Muscle of back (tissue), 13 donors: ENCODE data around the gene TAOK3. TPM values are rescaled to one million over a fixed set of nuclear protein-coding genes. Genes with fewer than 3 reads are reported as not detected.
"Not testable (repeated sequence)": the region's sequence is repeated elsewhere in the genome, so short reads cannot be mapped to it uniquely, and the experiment has no call there.

Experiments
- DNase-seq, 3 donors: peaks; one replicate each; pipeline versions ENCODE4 v3.0.0 to v3.0.0-alpha.2; 2013
- long read RNA-seq, 9 donors: transcript quantifications; one replicate each; lab custom pipeline, GENCODE V29; 2026
- polyA plus RNA-seq, 10 donors: library from polyadenylated mRNA; unstranded; fragments of 120-200 nt; gene quantifications; one replicate each; pipeline ENCODE4 v1.2.1, GENCODE V29; 2013; ENCODE audit not compliant: insufficient read length in 10 of 10

TAOK3 gene
- 10 to 100 TPM; 13.6 to 24.5 (median 19.7) TPM for polyA plus RNA-seq
- long read RNA-seq, donor 1, full-length matches to known transcripts = 1 of 1 reads
- long read RNA-seq, donor 1, partial matches to known transcripts = 0 of 1 reads
- long read RNA-seq, donor 1, other reads (novel, unspliced or antisense) = 0 of 1 reads
- long read RNA-seq, donor 2, partial matches to known transcripts = 26 of 28 reads
- long read RNA-seq, donor 2, other reads (novel, unspliced or antisense) = 0 of 28 reads
- long read RNA-seq, donor 3 = 0 reads
- long read RNA-seq, donor 4 = 0 reads
- long read RNA-seq, donor 5, partial matches to known transcripts = 0 of 7 reads
- long read RNA-seq, donor 5, other reads (novel, unspliced or antisense) = 6 of 7 reads
- long read RNA-seq, donor 6, partial matches to known transcripts = 0 of 6 reads
- long read RNA-seq, donor 6, other reads (novel, unspliced or antisense) = 0 of 6 reads
- long read RNA-seq, donor 7, full-length matches to known transcripts = 5 of 23 reads
- long read RNA-seq, donor 7, partial matches to known transcripts = 18 of 23 reads
- long read RNA-seq, donor 7, other reads (novel, unspliced or antisense) = 0 of 23 reads
- long read RNA-seq, donor 8, partial matches to known transcripts = 0 of 1 reads
- long read RNA-seq, donor 8, other reads (novel, unspliced or antisense) = 0 of 1 reads
- long read RNA-seq, donor 9 = 0 reads

GRCh38 chr12:118372541-118373495, at the start of gene TAOK3:
Gene TAOK3 (minus strand): TSS chr12:118372907. CDS start chr12:118255567, 117,340 bp downstream.
- DNase-seq = peak; percentile 98 to 99 (median 98)

- no peak for DNase-seq
Measured at GRCh38 chr12:118420673-118421072, 48.0 kb upstream of the TAOK3 start.

DNA sequence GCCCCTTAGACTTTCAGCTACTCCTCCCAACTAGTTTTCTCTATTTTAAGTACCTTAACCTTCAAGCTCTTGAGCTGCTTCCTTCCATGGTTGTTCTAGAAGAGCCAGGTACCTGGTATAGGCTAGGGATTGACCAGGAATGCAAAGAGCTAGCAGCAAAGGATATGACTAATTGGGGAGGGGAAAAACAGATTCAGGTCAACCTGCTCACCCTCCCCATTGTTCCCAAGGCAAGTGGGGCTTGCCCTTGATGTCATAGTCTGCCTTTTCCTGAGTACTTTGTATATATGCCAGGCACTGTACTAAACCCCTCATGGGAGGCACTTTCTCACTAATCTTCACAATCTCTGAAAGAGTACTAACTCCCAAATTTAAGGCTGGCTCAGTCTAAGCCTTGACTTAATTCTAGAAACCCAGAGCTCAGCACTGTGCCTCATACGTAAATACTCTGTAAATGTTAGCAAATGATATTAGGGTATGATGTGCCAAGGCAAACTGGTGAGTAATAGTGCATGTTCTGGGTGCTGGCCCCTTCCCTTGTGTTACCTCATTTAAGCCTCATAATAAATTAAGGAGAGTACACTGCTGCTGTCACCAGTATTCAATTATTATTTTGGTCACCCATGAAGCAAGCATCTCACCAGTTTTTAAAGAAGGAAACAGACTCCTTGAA, 45.8 kb upstream of the TAOK3 start:
- no peak for DNase-seq

- DNase-seq = no peak
Measured at GRCh38 chr12:118417942-118418341, 45.2 kb upstream of the TAOK3 start.

DNA sequence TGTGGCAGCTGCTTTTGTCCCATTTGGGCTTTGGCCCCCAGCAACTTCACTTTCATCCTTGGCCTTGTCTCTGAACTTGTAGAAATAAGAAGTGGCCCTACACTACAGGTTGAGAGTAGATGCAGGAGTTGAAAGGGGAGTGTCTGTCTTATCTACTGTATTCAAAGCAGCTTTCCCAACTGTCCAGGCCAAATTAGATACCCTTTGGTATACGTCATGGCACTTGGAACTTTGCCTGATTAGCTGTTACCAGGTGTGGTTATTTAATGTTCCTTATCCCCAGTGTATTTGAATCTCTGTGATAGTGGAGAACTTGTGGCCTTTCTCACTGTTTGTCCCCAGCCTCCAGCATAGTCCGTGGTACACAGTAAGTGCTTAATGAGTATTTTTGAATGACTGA, 37.1 kb upstream of the TAOK3 start:
- DNase-seq = no peak

DNA sequence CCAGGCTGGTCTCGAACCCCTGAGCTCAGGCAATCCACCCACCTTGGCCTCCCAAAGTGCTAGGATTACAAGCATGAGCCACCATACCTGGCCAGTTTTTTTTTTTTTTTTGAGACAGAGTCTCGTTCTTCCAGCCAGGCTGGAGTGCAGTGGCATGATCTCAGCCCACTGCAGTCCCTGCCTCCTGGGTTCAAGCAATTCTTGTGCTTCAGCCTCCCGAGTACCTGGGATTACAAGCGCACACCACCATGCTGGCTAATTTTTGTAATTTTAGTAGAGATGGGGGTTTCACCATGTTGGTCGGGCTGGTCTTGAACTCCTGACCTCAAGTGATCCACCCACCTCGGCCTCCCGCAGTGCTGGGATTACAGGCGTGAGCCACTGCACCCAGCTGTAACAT, 35.5 kb upstream of the TAOK3 start:
- not testable (repeated sequence) for DNase-seq

DNA sequence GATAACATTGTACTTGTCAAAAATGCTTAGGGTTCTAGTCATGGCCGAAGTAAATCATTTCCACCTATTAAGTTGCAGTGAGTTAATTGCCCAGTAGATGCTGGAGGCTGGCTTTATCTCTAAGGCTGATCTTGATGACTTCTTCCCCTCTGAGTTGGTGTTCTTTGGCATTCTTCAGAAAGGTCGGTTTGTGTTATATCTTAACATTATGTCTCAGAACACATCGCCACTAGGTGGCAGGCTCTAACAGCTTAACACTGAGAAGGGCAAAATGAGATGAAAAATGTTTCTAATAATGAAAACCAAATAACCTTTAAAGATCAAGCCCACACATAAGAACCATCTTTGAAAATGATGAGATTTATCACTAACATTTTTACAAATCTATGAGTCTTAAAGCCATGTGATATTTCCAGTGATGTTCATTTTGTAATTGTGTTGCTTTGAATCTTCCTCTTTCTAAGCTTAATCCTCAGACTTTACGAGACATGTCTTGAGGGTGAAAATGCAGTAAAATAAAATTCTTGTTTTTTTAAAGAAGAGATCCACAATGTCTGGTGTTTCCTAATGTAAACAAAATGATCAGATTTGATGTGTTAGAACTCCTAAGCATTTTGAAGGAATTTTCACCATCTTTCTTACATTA, 32.3 kb upstream of the TAOK3 start:
- DNase-seq = peak; percentile 38 to 61 (median 46)

DNA sequence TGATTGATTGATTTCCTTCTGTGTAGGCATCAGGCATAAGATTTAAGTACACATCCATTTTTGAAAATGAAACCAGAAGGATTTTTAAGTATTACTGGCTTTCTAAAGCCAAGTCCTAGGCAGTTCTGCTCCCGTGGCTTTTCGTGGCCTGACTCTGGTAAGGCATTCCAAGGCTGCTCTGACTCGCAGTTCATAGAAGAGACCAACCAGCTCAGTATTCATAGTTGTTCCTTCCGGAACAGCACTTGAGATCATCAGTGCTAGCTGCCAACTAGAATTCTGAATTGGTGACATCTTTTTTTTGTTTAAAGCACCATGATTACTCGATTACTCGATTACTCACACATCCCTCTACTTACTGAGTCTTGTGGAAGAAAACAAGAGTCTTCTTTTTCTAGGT, 29.5 kb upstream of the TAOK3 start:
- DNase-seq = peak in 1 of 3 donors; percentile 38

DNA sequence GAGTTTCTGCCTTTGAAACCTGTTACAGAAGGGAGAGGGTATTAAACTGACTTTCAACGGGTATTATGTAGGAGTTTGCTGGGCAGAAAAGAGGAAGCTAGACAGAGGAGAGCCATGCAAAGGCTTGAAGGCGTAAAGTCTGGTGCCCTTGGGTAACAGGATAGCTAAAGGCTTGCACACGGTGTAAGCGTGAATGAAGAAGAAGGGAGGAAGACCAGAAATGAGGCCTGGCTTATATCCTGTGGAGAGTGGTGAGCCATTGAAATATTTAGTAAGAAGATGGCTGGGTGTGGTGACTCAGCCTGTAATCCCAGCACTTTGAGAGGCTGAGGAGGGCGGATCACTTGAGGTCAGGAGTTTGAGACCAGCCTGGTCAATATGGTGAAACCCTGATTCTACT, 26.2 kb upstream of the TAOK3 start:
- no peak for DNase-seq

DNA sequence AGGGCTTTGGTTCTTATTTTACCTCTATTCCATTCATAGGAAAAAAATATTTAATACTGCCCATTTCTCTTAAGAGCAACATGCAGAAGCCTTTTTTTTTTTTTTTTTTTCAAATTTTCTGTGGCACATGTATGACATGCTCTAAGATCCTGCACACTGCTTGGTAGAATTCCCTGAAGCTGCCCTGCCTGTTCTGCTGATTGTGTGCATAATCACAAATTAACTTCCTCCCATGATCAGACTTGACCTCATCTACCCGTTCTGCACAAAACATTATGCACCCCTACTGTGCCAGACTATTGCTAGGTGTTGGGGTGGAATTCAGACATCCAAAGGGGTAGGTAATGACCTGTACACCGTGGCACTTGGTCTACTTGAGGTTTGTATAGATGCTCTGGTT, 25.8 kb upstream of the TAOK3 start:
- no peak for DNase-seq

- peak in 1 of 3 donors; percentile 11 for DNase-seq
Measured at GRCh38 chr12:118397708-118398440, 25.2 kb upstream of the TAOK3 start.

- no peak for DNase-seq
Measured at GRCh38 chr12:118391836-118392235, 19.1 kb upstream of the TAOK3 start.

DNA sequence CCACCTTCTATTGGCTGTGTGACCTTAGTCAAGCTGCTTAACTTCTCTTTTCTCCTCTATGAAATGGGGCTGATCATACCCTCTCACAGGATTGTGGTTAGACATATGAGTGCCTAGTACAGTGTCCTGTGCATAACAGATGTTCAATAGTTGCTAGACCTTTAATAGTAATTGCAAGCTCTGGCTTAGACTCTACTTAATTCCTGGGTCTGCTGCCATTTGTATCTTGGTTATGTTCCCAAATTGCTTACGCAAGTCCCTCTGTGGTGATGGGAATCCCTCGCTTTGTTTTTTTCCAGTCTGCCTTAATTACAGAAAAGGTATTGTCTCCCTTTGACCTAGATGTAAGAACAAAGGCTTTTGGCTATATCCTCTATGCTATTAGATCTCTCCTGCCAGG, 18.7 kb upstream of the TAOK3 start:
- peak in 1 of 3 donors; percentile 6 for DNase-seq

DNA sequence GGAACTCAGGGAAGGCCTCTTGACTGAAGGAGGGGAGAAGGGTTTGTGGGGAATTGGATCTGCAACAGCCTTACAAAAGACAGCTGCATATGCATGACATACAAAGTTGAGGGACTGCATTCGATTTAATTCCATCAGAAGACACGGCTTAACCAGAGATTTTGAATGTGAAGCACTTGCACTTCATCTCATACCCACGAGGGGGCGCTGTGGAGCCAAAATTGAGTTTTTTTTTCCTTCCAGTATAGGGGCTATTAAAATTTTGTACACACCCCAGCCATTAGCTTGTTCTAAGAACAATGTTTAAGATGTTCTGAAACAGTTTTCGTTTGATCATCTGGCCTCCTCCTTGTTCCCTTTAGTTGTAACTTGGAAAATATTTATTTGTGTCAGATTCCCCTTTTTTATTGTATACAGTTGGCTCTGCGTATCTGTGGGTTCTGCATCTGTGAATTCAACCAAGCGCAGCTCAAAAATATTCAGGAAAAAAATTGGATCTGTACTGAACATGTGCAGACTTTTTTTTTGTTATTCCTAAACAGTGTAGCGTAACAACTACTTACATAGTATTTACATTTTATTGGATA, 5.3 kb upstream of the TAOK3 start:
- peak in 2 of 3 donors; percentile 64 to 68 for DNase-seq

DNA sequence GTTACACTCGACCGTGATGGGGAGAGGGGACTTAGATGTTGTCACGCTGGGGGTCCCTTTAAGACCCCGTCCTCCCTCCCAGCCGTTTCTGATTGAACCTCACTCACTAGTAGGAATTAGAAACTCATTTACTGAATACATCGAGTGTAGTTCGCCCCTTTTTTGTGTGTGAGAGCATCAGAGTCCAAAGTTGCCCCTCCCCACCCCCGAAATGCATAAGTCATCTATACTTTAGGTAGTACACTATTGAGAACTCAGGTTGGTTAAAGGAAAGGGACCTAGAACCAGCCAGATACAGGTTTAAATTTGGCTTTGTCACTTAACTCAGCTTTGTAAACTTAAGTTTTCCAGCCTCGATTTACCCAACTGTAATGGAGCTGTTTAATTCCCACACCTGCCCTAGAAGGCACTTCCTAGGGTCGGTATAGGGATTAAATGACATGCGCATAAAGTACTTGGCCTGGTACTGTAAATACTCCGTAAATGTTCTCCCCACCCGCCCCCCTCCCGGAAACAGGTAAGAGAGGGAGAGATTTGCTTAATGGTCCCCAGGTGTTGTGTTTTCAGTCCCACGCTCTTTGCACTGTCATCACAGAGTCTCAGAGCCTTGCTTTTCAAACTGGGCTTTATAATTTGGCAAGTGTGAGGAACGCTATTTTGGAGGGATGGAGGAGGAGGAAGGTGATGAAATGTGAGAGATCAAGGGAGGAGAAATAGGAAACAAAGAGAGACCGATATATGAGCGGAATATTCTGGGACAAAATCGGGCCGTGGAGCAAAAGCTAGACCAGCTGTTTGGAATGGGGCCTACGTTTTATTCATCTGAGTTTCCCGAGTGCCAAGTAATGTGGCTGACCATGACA, 4.5 kb upstream of the TAOK3 start:
- DNase-seq = peak in 1 of 3 donors; percentile 83

DNA sequence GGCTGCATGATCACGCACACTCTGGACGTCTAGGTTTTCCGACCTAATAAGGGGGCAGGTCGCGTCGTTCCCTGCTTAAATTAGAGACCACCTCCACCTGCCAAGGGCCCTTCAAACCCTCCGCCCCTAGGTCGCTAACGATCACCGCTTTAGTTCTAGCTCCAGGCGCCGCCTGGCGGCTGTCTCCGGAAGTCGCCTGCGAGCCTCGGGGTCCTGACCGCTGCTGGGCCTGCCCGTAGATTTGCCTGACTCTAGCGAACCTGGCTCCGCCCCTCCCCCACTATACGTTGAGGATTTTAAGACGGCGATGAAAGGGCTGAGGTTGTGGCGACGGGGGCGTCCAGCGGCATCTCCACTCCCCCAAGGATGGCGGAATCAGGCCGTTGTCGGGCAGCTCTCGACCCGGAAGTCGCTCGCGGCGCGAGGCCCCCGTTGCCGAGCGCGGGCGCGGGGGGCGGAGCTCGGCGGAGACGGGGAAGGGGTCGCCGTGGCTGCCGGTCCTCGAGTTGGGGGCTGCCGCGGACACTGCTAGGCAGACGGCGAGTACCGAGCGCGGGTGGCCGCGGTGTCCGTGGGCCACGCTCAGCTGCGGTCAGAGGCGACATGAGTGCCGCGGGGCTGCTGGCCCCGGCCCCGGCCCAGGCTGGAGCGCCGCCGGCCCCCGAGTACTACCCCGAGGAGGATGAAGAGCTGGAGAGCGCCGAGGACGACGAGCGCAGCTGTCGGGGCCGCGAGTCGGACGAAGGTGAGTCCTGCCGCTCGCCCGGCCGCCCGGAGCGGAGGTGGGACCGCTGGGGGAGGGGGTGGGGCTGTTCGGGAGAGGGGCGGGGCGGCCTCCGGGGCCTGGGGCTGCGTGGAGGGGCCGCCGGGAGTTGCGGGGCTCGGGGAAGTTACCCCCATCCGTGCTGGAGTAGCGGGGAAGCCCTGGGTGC, 3.6 kb upstream of the TAOK3 start, which contains the start of gene SUDS3:
SUDS3 (plus strand) TSS at position 467 of the 932 bp plus-strand sequence; CDS start at position 604, 137 bp downstream.
- DNase-seq = peak; percentile 80 to 96 (median 95)

GRCh38 chr12:118375348-118375747, 2.6 kb upstream of the TAOK3 start:
- DNase-seq = no peak
